Neural progenitor cell (in vitro differentiated cells): ENCODE data around the gene ZFAND2B. TPM values are rescaled to one million over a fixed set of nuclear protein-coding genes. Genes with fewer than 3 reads are reported as not detected.
A peak's percentile ranks its signal among the peaks of the same experiment; 100 is the strongest.
"Not testable (repeated sequence)": the region's sequence is repeated elsewhere in the genome, so short reads cannot be mapped to it uniquely, and the experiment has no call there.

ENCODE experiments used
- DNase-seq: peaks from one replicate; pipeline ENCODE4 v3.0.0-alpha.2; 2016; ENCODE audit warnings: low spot score
- H2AFZ ChIP-seq: fragments of 200-600 bp; sonication (generic); replicated peaks from 2 replicates; pipeline ENCODE4 v1.6.1; 2016; ENCODE audit warnings: antibody characterized with exemption
- H3F3A ChIP-seq: fragments of 200-600 bp; sonication (generic); 2 replicates; pipeline ENCODE4 v1.6.1; 2016; ENCODE audit warnings: antibody characterized with exemption, low read depth
- H3K27ac ChIP-seq: fragments of 200-600 bp; sonication (generic); 2 replicates; pipeline ENCODE4 v1.5.1; 2016; ENCODE audit warnings: mild to moderate bottlenecking
- H3K27me3 ChIP-seq: fragments of 200-600 bp; sonication (generic); 2 replicates; pipeline ENCODE4 v1.6.1; 2016; ENCODE audit warnings: mild to moderate bottlenecking, moderate library complexity
- H3K36me3 ChIP-seq: fragments of 200-600 bp; sonication (generic); 2 replicates; pipeline ENCODE4 v1.5.1; 2016
- H3K4me1 ChIP-seq: fragments of 200-600 bp; sonication (generic); 2 replicates; pipeline ENCODE4 v1.6.1; 2016; ENCODE audit warnings: mixed run types
- H3K4me2 ChIP-seq: fragments of 200-600 bp; sonication (generic); 2 replicates; pipeline ENCODE4 v1.6.1; 2016
- H3K4me3 ChIP-seq: fragments of 200-600 bp; sonication (generic); 2 replicates; pipeline ENCODE4 v1.5.1; 2016
- H3K79me2 ChIP-seq: fragments of 200-600 bp; sonication (generic); 2 replicates; pipeline ENCODE4 v1.6.1; 2016; ENCODE audit warnings: low read depth
- H3K9ac ChIP-seq: fragments of 200-600 bp; sonication (generic); 2 replicates; pipeline ENCODE4 v1.6.1; 2016
- H3K9me3 ChIP-seq: fragments of 200-600 bp; sonication (generic); 2 replicates; pipeline ENCODE4 v1.5.1; 2016; ENCODE audit warnings: low read depth
- H4K20me1 ChIP-seq: fragments of 200-600 bp; sonication (generic); 2 replicates; pipeline ENCODE4 v1.6.1; 2016; ENCODE audit warnings: low read depth
- H3K27ac Mint-ChIP-seq: 3 replicates; pipeline ENCODE4 v1.8.0; 2021; ENCODE audit warnings: mixed read lengths
- H3K27me3 Mint-ChIP-seq: 2 replicates; pipeline ENCODE4 v1.8.0; 2022; ENCODE audit warnings: low read depth, mild to moderate bottlenecking, inconsistent platforms, moderate library complexity, mixed read lengths; ENCODE audit not compliant: insufficient read depth
- H3K36me3 Mint-ChIP-seq: 3 replicates; pipeline ENCODE4 v1.8.0; 2021; ENCODE audit warnings: mixed read lengths
- H3K4me1 Mint-ChIP-seq: 3 replicates; pipeline ENCODE4 v1.8.0; 2021; ENCODE audit warnings: mixed read lengths
- H3K4me3 Mint-ChIP-seq: 3 replicates; pipeline ENCODE4 v1.8.0; 2021; ENCODE audit warnings: mild to moderate bottlenecking, moderate library complexity, mixed read lengths
- H3K9me3 Mint-ChIP-seq: 3 replicates; pipeline ENCODE4 v1.8.0; 2020; ENCODE audit warnings: mixed read lengths
- EZH2 ChIP-seq: fragments of 200-600 bp; sonication (generic); IDR thresholded peaks from 2 replicates; pipeline ENCODE4 v1.6.1; 2017; ENCODE audit warnings: antibody characterized with exemption, mild to moderate bottlenecking, moderate library complexity
- EZH2phosphoT487 ChIP-seq: fragments of 200-600 bp; sonication (generic); IDR thresholded peaks from 2 replicates; pipeline ENCODE4 v1.6.1; 2017; ENCODE audit warnings: antibody characterized with exemption
- total RNA-seq: library from RNA; depleted of rRNA; stranded (reverse); fragments of >200 nt; gene quantifications from 2 replicates; pipeline ENCODE4 v1.2.3, GENCODE V29; 2015; ENCODE audit warnings: low replicate concordance
- TF ChIP-seq, protein P1 (sequence below): fragments of 200-600 bp; sonication (generic); IDR thresholded peaks from 2 replicates; pipeline ENCODE4 v1.5.1; 2017; ENCODE audit warnings: antibody characterized with exemption, mild to moderate bottlenecking

ZFAND2B gene
- total RNA-seq, 1 donor from 2014 or later = 13.6 TPM

DNA sequence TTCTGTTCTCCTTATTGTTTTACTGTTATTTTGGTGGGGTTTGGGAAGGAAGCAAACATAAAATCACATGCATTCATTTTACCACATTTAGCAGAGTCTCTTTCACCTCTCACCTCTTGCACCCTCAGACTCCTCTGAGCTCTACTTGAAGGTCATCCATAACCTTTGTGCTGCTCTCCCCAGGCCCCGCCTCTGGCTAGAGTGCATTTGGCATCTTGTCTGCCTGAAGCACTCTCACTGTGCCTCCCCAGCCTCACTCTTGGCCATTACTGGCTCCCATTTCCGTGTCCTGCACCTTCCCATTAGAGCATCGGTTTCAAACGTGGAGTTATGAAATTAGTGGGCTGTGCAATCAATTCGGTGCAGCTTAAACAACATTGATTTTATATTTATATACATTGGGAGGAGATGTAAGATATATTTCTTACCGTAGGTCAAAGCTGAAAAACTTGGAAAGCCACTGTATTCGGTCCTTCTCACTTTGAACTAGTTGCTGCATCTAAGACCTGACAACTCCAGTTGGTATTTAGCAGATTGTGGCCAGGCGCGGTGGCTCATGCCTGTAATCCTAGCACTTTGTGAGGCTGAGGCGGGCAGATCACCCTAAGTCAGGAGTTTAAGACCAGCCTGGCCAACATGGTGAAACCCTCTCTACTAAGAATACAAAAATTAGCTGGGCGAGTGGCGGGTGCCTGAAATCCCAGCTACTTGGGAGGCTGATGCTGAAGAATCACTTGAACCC lies 6.9 kb upstream of the ZFAND2B start:
- Mint-ChIP-seq H3K9me3 (peaks cover 12% of the 10 kb centered on the region), H3K4me3 (no peak overlapping the region), H3K36me3 (no peaks in the 10 kb centered on the region), H3K4me1 (peaks cover 14% of the 10 kb centered on the region), H3K27ac (peak overlapping the region; percentile 2), H3K27me3 (peaks cover 2% of the 10 kb centered on the region)
- H3K9ac ChIP-seq = no peak overlapping the region
- H3F3A ChIP-seq = peaks cover 3% of the 10 kb centered on the region
- no peak overlapping the region for H3K27ac ChIP-seq
- H3K9me3 ChIP-seq = no peaks in the 10 kb centered on the region
- no peaks in the 10 kb centered on the region for H3K4me1 ChIP-seq
- no peak overlapping the region for H3K4me3 ChIP-seq
- H3K4me2 ChIP-seq = no peak overlapping the region
- H4K20me1 ChIP-seq = no peaks in the 10 kb centered on the region
- TF ChIP-seq EZH2phosphoT487 (no peak), EZH2 (no peak)
- TF ChIP-seq, protein P1, sequence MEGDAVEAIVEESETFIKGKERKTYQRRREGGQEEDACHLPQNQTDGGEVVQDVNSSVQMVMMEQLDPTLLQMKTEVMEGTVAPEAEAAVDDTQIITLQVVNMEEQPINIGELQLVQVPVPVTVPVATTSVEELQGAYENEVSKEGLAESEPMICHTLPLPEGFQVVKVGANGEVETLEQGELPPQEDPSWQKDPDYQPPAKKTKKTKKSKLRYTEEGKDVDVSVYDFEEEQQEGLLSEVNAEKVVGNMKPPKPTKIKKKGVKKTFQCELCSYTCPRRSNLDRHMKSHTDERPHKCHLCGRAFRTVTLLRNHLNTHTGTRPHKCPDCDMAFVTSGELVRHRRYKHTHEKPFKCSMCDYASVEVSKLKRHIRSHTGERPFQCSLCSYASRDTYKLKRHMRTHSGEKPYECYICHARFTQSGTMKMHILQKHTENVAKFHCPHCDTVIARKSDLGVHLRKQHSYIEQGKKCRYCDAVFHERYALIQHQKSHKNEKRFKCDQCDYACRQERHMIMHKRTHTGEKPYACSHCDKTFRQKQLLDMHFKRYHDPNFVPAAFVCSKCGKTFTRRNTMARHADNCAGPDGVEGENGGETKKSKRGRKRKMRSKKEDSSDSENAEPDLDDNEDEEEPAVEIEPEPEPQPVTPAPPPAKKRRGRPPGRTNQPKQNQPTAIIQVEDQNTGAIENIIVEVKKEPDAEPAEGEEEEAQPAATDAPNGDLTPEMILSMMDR = no peak
- no peaks in the 10 kb centered on the region for H3K27me3 ChIP-seq
- H2AFZ ChIP-seq = no peak overlapping the region
- H3K36me3 ChIP-seq = no peaks in the 10 kb centered on the region
- no peak for DNase-seq
- H3K79me2 ChIP-seq = no peaks in the 10 kb centered on the region

DNA sequence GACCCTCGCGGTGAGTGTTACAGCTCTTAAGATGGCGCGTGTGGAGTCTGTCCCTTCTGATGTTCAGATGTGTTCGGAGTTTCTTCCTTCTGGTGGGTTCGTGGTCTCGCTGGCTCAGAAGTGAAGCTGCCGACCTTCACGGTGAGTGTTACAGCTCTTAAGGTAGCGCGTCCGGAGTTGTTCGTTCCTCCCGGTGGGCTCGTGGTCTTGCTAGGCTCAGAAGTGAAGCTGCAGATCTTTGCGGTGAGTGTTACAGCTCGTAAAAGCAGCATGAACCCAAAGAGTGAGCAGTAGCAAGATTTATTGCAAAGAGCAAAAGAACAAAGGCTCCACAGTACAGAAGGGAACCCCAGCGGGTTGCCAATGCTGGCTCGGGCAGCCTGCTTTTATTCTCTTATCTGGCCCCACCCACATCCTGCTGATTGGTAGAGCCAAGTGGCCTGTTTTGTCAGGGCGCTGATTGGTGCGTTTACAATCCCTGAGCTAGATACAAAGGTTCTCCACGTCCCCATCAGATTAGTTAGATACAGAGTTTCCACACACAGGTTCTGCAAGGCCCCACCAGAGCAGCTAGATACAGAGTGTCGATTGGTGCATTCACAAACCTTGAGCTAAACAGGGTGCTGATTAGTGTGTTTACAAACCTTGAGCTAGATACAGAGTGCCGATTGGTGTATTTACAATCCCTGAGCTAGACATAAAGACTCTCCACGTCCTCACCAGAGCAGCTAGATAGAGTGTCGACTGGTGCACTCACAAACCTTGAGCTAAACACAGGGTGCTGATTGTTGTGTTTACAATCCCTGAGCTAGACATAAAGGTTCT lies 5.9 kb upstream of the ZFAND2B start:
- H3K9ac ChIP-seq, H3K27ac ChIP-seq, H3K4me1 ChIP-seq, H3K9me3 ChIP-seq, H4K20me1 ChIP-seq, H3F3A ChIP-seq, H3K27me3 Mint-ChIP-seq, DNase-seq, H3K4me2 ChIP-seq, H3K36me3 ChIP-seq, H3K4me3 ChIP-seq, H2AFZ ChIP-seq, H3K79me2 ChIP-seq, H3K27me3 ChIP-seq, H3K36me3 Mint-ChIP-seq: not testable (repeated sequence)
- Mint-ChIP-seq H3K4me1 (peaks cover 14% of the 10 kb centered on the region), H3K27ac (peak overlapping the region; percentile 95), H3K9me3 (peaks cover 12% of the 10 kb centered on the region), H3K4me3 (peak overlapping the region; percentile 11)

DNA sequence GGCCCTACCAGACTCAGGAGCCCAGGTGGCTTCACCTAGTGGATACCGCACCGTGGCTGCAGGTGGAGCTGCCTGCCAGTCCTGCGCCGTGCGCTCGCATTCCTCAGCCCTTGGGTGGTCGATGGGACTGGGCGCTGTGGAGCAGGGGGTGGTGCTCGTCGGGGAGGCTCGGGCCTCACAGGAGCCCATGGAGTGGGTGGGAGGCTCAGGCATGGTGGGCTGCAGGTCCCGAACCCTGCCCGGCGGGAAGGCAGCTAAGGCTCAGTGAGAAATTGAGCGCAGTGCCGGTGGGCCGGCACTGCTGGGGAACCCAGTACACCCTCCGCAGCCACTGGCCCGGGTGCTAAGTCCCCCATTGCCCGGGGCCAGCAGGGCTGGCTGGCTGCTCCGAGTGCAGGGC lies 5.3 kb upstream of the ZFAND2B start:
- H3K36me3 ChIP-seq, H3F3A ChIP-seq, H3K4me3 Mint-ChIP-seq, H3K4me1 ChIP-seq, H3K9ac ChIP-seq, H4K20me1 ChIP-seq, H3K27me3 Mint-ChIP-seq, H3K79me2 ChIP-seq, H3K36me3 Mint-ChIP-seq, H3K4me2 ChIP-seq, H2AFZ ChIP-seq, H3K9me3 ChIP-seq, H3K27ac ChIP-seq, H3K27me3 ChIP-seq, H3K4me3 ChIP-seq, DNase-seq: not testable (repeated sequence)
- H3K9me3 Mint-ChIP-seq = peaks cover 12% of the 10 kb centered on the region
- peaks cover 18% of the 10 kb centered on the region for H3K4me1 Mint-ChIP-seq
- peak overlapping the region; percentile 95 for H3K27ac Mint-ChIP-seq

DNA sequence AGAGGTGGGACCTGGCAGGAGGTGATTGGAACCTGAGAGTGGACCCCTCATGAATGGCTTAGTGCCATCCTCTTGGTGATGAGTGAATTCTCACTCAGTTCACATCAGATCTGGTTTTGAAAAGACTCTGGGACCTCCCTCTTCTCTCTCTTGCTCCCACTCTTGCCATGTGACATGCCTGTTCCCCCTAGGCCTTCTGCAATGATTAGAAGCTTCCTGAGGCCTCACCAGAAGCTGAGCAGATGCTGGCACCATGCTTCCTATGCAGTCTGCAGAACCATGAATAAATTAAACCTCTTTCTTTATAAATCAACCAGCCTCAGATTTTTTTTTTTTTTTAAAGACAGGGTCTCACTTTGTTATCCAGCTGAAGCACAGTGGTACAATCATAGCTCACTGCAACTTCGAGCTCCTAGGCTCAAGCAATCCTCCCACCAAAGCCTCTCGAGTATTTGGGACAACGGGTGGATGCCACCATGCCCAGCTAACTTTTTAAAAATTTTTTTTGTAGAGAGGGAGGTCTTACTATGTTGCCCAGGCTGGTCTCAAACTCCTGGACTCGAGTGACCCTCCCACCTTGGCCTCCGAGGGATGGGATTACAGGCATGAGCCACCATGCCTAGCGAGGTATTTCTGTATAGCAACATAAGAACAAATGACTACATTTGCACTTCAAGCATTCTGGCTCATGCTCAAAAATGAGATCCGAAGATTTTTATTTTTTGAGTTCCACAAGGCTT lies 2.0 kb upstream of the ZFAND2B start:
- no peak overlapping the region for H2AFZ ChIP-seq
- Mint-ChIP-seq H3K27ac (no peak overlapping the region), H3K27me3 (peaks cover 2% of the 10 kb centered on the region), H3K9me3 (peaks cover 12% of the 10 kb centered on the region), H3K4me1 (peaks cover 28% of the 10 kb centered on the region), H3K4me3 (peak overlapping the region; percentile 95), H3K36me3 (peaks cover 2% of the 10 kb centered on the region)
- no peaks in the 10 kb centered on the region for H3K9me3 ChIP-seq
- no peaks in the 10 kb centered on the region for H3K27me3 ChIP-seq
- no peaks in the 10 kb centered on the region for H3K79me2 ChIP-seq
- no peaks in the 10 kb centered on the region for H4K20me1 ChIP-seq
- DNase-seq = no peak
- H3K4me1 ChIP-seq = peaks cover 7% of the 10 kb centered on the region
- H3K4me2 ChIP-seq = no peak overlapping the region
- peaks cover 26% of the 10 kb centered on the region for H3F3A ChIP-seq
- H3K9ac ChIP-seq = no peak overlapping the region
- H3K4me3 ChIP-seq = no peak overlapping the region
- H3K36me3 ChIP-seq = no peaks in the 10 kb centered on the region
- no peak overlapping the region for H3K27ac ChIP-seq
- TF ChIP-seq, protein P1 = no peak
- TF ChIP-seq EZH2phosphoT487 = no peak
- TF ChIP-seq EZH2 = no peak
